ENCODE data around the gene ABR.

- no peak for TF ChIP-seq POLR2A (IDR thresholded peaks at IDR 0.05)
- no peak for TF ChIP-seq CTCF (IDR thresholded peaks at IDR 0.05)
Observed at GRCh38 chr17:1123921-1124715, 55.7 kb downstream of the ABR start.
